Mesodermal cell (in vitro differentiated cells): ENCODE measurements around the gene KRT4.

Experiments used
- H3K27ac ChIP-seq: 2 replicates; pipeline ENCODE4 v1.7.0; 2013; ENCODE audit warnings: mild to moderate bottlenecking, low read depth, low read length, moderate library complexity; ENCODE audit not compliant: severe bottlenecking
- H3K36me3 ChIP-seq: 2 replicates; pipeline ENCODE4 v1.7.1; 2013; ENCODE audit warnings: mild to moderate bottlenecking, low read length, moderate library complexity; ENCODE audit not compliant: control insufficient read depth, insufficient read depth
- H3K4me1 ChIP-seq: one replicate; pipeline ENCODE4 v1.7.1; 2013; ENCODE audit warnings: mild to moderate bottlenecking, low read length; ENCODE audit not compliant: insufficient read depth, control insufficient read depth, poor library complexity, severe bottlenecking
- H3K4me3 ChIP-seq: 2 replicates; pipeline ENCODE4 v1.7.0; 2013; ENCODE audit warnings: low read length, control low read depth, mild to moderate bottlenecking; ENCODE audit not compliant: insufficient read depth, poor library complexity, severe bottlenecking; ENCODE audit errors: extremely low read depth
- H3K9me3 ChIP-seq: 2 replicates; pipeline ENCODE4 v1.7.1; 2013; ENCODE audit warnings: mild to moderate bottlenecking, low read length, moderate library complexity; ENCODE audit not compliant: control insufficient read depth
- WGBS, 2 experiments: methylation state at CpG; one replicate each; pipeline ENCODE4 v1.1.5; 2013; ENCODE audit warnings: missing lambda C conversion rate in 2 of 2; ENCODE audit not compliant: insufficient coverage in 2 of 2; 5-methylcytosine and 5-hydroxymethylcytosine counted together

The KRT4 gene

DNA sequence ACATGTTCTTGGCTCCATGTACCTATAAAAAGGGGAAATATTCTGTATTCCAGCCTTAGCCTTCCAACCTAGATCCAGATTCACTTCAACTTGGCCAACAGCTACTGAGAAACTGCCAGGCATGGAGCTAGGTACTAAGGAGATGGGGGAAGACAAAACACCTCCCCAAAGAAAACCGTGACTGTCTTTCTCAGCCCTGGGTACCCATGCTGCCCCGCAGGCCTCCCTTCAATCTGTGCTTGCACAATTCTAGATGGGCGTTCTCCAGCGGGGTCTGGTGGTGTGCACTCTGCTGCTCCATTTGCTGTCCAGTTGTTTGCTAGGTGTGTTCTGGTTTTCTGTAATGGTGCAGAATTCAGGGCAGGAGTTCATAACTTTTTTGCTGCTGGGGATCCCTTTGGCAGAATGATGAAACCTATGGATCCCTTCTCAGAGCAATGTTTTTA lies 817 bp upstream of the KRT4 start:
- WGBS, 2 experiments = 95% methylated on average over 4 of the region's 4 CpGs; no CpG with 5 or more reads in 1 of the 2 experiments
- no peaks in the 10 kb centered on the region for H3K36me3 ChIP-seq
- H3K4me3 ChIP-seq = no peak overlapping the region
- no peak overlapping the region for H3K27ac ChIP-seq
- no peaks in the 10 kb centered on the region for H3K9me3 ChIP-seq
- no peaks in the 10 kb centered on the region for H3K4me1 ChIP-seq

DNA sequence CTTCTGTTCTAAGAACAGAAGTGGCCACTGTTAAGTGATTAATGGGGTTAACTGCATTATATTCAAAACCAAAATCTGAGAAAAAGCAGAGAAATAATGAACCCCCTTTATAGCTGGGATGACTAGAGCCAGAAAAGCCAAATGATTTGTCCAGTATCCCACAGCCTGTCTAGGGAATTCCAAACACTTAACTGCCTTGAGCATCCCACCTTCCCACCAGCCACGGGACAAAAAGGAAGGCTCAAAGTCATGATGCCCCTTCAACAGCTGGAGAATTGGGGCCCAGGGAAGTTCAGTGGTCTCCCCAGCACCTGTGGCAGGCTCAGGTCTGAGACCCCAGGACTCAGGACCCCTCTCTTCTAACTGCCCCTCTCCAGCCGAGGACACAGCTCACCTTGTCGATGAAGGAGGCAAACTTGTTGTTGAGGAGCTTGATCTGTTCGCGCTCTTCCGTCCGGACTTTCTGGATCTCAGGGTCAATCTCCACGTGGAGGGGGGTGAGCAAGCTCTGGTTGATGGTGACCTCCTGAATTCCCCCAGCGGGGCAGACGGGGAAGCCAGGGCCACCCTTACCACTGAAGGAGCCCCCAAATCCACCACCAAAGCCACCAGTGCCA lies 605 bp downstream of the KRT4 start:
- no peaks in the 10 kb centered on the region for H3K36me3 ChIP-seq
- no peaks in the 10 kb centered on the region for H3K9me3 ChIP-seq
- no peak overlapping the region for H3K27ac ChIP-seq
- no peak overlapping the region for H3K4me3 ChIP-seq
- WGBS, 2 experiments = 90% methylated on average over 2 to 10 of the region's 10 CpGs
- no peaks in the 10 kb centered on the region for H3K4me1 ChIP-seq

DNA sequence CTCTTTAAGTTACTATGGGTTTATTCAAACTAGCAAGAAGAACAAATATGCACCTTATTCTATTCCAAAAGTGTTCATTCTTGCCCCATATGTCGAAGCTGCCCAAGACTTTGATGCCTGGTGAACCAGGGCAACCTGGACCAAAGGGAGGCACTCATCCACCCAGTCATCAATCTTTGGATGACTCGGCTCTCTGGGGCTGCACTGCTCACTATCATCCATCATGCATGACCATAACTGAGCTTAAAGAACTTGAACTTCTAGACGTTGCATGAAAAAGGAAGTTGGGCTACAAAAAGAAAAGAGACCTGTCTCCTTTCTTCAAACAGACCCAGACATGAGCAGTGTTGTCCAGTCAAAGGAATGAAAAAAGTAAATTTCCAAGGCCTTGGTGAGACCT lies 1.2 kb downstream of the KRT4 start:
- WGBS, 2 experiments = 88 to 100% methylated on average over 1 to 3 of the region's 3 CpGs
- no peak overlapping the region for H3K27ac ChIP-seq
- H3K4me1 ChIP-seq = no peaks in the 10 kb centered on the region
- H3K36me3 ChIP-seq = no peaks in the 10 kb centered on the region
- no peaks in the 10 kb centered on the region for H3K9me3 ChIP-seq
- H3K4me3 ChIP-seq = no peak overlapping the region

DNA sequence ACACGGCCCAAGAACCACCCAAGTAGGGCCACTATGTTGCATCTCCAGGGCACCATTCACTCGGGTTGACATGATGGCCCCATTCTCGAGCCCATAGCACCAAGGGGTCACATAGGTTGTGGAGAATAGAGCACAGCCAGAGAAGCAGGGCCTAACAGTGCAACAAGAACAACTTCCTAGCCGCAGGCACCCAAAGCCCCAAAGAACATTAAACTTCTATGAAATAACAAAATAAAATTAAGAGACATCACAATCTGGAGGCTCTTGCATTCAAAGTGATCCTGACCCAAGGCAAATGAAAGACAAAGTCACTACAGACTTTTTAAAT lies 1.9 kb downstream of the KRT4 start:
- Histone ChIP-seq H3K9me3 (no peaks in the 10 kb centered on the region), H3K4me3 (no peak overlapping the region), H3K36me3 (no peaks in the 10 kb centered on the region), H3K4me1 (no peaks in the 10 kb centered on the region), H3K27ac (no peak overlapping the region)
- 71 to 78% methylated on average over 3 of the region's 4 CpGs for WGBS, 2 experiments

DNA sequence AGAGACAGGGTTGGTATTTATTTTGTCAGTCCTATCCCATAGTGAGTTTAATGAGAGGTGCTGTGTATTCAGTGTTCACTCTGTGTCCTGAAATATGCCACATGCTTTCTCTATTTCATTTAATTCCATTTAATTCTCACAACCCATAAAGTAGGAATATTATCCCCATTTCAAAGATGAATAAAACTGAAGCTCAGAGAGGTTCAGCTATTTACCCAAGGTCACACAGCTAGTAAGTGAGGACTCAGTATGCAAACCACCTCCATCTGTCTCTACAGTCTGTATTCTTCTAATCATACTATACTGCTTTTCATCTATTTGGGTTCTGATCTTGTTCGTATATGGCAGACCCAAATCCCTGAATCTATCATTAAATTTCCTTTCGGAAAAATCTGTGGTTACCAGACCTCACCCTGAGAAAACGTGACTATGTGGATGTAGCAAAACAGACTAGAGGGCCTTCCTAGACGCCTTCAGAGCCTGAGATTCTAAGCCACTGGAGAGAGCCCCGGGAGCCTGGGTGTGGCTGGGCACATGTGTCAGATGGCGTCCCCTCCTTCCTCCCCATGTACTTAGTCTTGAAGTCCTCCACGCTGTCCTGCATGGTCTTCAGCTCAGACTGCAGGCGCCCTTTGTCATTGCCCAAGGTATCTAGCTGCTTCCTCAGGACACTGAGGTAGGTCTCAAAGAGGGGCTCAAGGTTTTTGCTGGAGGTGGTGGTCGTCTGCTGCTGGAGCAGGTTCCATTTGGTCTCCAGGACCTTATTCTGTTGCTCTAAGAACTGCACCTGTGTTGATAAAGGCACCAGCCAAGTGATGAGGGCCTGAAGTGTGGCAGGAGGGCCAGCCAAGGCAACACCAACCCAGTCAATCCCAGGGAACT lies 2.5 kb downstream of the KRT4 start:
- WGBS, 2 experiments = 85 to 86% methylated on average over 6 to 8 of the region's 9 CpGs
- H3K4me1 ChIP-seq = no peaks in the 10 kb centered on the region
- H3K27ac ChIP-seq = no peak overlapping the region
- H3K36me3 ChIP-seq = no peaks in the 10 kb centered on the region
- no peak overlapping the region for H3K4me3 ChIP-seq
- H3K9me3 ChIP-seq = no peaks in the 10 kb centered on the region

DNA sequence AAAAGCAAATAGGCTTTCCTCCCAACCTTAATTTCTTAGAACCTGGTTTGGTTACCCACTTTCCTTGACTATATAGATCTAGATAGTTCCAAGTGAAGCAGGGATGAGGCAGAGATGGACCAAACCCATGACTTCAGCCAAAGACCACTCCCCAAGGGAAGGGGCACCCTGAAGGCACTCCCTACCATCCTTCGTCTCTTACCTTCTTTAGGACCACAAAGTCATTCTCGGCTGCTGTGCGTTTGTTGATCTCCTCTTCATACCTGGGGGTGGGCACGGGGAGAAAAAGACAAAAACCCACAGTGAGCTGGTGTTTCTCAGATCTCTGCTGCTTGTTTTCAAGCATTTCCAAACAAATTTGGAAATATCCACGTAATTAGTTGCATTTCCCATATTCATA lies 3.4 kb downstream of the KRT4 start:
- Histone ChIP-seq H3K27ac (no peak overlapping the region), H3K4me3 (no peak overlapping the region), H3K4me1 (peaks cover 1% of the 10 kb centered on the region), H3K36me3 (no peaks in the 10 kb centered on the region), H3K9me3 (no peaks in the 10 kb centered on the region)
- WGBS, 2 experiments = 56 to 75% methylated on average over 4 of the region's 5 CpGs

DNA sequence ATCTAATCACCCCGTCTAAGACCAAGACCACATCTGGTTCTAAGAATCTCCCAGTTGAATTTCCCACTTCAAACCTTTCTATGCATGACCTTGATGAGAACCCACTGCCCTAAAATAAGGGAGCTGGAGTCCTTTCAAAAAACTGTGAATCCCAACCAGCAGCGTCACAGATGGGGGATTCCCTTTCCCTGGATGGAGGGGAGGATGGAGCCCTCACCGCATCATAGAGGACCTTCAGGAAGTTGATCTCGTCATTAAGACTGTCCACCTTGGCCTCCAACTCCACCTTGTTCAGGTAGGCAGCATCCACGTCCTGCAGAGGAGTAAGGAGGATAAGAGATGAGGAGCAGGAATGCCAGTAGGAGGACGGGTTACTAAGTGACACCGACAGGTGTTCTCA lies 4.8 kb downstream of the KRT4 start:
- no peak overlapping the region for H3K4me3 ChIP-seq
- no peak overlapping the region for H3K27ac ChIP-seq
- H3K4me1 ChIP-seq = peaks cover 5% of the 10 kb centered on the region
- no peaks in the 10 kb centered on the region for H3K36me3 ChIP-seq
- WGBS, 2 experiments = 69 to 75% methylated on average over 3 of the region's 7 CpGs
- no peaks in the 10 kb centered on the region for H3K9me3 ChIP-seq

DNA sequence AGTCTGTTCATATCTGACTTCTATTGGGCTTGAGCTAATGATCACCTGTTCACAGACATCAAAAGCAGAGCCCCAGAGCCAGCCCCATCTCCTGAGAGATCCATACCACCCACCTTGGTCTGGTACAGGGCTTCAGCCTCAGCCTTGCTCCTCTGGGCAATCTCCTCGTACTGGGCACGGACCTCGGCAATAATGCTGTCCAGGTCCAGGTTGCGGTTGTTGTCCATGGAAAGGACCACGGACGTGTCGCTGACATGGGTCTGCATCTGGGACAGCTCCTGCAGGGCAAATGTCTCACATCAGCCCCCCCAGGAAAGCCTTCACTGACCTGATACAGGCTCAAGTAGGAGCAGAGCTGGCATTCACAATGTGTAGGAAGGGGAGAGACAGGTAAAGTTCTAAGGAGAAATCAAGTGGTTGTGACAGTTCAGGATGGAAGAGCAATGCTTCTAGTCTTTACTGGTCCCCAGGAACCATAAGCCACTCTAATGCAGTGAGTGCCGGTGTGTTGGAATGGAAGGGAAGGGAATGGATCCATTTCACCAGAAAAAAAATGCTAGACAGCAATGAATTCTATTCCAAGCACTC lies 5.2 kb downstream of the KRT4 start:
- Histone ChIP-seq H3K9me3 (no peaks in the 10 kb centered on the region), H3K4me1 (peaks cover 5% of the 10 kb centered on the region), H3K4me3 (no peak overlapping the region), H3K27ac (no peak overlapping the region), H3K36me3 (no peaks in the 10 kb centered on the region)
- WGBS, 2 experiments = 96 to 98% methylated on average over 7 of the region's 8 CpGs

DNA sequence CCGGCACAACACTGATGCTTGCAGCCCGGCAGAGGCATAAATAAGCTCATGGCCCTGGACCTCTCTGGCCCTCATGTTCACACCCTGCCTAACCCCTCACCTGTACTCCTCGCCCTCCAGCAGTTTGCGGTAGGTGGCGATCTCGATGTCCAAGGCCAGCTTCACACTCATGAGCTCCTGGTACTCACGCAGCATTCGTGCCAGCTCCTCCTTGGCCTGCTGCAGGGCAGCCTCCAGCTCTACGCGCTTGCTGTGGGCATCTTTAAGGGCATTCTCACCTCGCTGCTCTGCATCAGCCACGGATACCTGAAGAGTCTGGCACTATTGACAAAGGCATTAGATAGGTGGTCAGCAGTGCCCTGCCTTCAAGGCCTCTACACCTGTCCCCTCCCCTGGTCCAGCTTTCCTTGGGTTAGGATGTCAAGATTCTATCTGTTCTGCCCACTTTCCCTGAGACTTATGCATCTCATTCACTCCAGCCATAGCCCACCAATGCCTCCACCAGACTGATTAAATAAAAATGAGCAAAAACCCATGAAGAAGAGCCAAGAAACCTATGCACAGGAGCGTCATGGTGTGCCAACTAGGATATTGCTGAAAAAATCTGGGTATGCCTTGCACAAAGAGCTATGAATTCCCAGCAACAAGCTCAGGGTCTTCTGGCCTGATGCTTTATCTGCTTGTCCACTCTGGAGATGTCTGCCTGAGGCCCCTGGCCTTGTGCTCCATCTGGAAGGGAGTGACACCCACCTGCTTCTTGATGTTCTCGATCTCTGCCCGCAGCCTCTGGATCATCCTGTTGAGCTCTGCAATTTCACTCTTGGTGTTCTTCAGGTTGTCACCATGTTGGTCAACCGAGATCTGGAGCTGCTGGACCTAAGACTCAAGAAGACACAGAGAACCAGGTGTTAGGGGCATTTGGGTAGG lies 6.1 kb downstream of the KRT4 start:
- Histone ChIP-seq H3K36me3 (no peaks in the 10 kb centered on the region), H3K4me3 (no peak overlapping the region), H3K9me3 (no peaks in the 10 kb centered on the region), H3K27ac (no peak overlapping the region), H3K4me1 (peaks cover 5% of the 10 kb centered on the region)
- WGBS, 2 experiments = 87 to 89% methylated on average over 16 of the region's 16 CpGs

DNA sequence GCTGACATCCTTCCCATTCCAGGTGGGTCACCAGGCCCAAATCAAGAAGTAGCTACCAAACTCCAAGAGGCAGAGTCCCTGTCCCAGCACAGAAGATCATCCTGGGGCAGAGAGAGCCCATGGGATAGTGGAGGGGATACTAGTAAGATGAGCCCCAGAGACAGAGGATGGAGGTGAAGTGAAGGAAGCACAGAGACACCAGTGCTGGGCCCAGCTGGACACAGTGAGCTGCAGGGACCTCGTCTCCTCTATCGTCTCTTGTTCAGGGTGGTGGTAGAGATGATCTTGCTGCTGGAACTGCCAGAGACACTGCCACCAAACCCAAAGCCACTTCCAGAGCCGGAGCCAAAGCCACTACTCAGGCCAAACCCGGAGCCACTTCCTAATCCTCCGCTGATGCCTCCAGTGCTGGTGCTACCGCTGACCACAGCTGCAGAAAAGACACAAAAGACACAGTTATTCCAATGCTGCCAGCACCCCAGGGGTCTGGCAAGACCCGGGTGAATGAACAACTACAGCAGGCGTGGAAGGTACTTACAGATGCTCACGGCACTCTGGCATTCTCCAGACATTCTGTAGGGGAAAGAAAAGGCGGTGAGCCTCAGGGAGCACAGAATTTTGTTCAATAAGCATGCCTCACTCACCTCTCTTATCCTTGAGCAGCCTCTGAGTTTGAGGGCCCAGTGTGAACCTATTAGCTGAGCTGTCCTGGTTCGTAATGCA lies 6.9 kb downstream of the KRT4 start:
- Histone ChIP-seq H3K36me3 (no peaks in the 10 kb centered on the region), H3K4me1 (peaks cover 5% of the 10 kb centered on the region), H3K4me3 (no peak overlapping the region), H3K9me3 (no peaks in the 10 kb centered on the region), H3K27ac (no peak overlapping the region)
- 86 to 88% methylated on average over 4 to 11 of the region's 11 CpGs for WGBS, 2 experiments
